HG02588 (cell line): ENCODE results near the gene RAET1E.
"Not testable (repeated sequence)": the region's sequence is repeated elsewhere in the genome, so short reads cannot be mapped to it uniquely, and the experiment has no call there.

Experiments used
- ATAC-seq: cut with Tn5 transposase; IDR thresholded peaks from one replicate; pipeline ENCODE4 v1.9.1; 2021; ENCODE audit warnings: mild to moderate bottlenecking, moderate library complexity; ENCODE audit not compliant: unreplicated experiment

Gene RAET1E, protein sequence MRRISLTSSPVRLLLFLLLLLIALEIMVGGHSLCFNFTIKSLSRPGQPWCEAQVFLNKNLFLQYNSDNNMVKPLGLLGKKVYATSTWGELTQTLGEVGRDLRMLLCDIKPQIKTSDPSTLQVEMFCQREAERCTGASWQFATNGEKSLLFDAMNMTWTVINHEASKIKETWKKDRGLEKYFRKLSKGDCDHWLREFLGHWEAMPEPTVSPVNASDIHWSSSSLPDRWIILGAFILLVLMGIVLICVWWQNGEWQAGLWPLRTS

DNA sequence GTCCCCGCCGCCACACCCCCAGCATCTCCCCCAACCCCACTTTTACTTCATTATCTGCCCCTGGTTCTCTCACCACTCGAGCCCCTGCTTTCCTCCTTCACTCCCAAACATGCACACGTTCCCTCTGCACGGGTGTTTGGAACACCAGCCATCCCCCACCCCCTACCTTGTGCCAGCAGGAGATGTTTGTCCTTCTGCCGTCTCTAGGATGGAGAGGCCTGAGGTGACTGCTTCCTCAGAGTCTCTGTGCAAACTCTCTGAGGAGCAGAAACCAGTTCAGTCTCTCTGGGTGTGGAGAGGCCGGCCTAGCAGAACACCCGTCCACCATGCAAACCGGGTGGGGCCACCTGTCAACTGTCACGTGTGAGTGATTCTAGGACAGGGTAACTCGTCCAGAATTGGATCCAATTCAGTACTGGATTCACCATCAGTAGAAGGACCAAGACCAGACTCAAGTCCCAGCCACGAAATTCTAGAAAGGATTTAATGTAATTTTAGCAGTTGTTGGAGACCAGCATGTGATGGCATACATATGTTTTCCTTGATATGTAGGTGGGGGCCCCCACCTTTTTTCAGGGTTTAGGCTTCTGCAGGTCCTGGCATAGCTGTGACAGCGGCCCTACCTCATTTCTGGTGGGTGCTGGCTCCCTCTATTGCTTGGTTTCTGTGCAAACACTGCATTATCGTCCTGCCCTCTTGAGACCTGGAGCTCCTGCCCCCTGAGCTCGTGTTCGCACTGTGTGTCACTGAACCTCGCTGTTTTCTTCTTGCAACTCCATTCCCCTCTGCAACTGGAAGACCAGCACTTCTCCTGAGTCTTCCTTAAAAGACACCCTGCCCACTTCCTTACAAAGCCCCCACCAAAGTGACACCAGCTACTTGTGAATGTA is at the start of gene RAET1E:
RAET1E (minus strand) TSS at position 259 of the 890 bp plus-strand sequence. CDS start 7,212 bp downstream, outside the sequence.
- no peak for ATAC-seq

DNA sequence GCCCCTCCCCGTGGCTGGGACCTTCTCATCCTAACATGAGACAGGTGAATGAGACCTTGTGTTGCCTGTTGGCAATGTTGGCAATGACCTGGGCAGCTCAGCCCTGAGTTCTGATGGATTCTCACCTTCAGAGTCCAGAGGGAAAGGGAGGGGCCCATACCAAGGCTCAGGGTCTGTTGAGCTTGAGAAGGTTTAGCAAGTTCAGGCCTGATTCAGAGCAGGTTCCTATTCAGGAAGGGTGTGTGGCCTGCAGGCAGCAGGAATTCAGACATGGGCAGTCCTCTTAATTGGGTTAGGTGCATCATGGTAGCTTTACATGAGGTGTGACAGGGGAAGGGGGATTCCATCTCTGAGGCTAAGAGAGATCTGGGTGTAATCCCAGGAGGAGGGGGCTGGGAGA is 49.6 kb upstream of the RAET1E start:
- not testable (repeated sequence) for ATAC-seq

DNA sequence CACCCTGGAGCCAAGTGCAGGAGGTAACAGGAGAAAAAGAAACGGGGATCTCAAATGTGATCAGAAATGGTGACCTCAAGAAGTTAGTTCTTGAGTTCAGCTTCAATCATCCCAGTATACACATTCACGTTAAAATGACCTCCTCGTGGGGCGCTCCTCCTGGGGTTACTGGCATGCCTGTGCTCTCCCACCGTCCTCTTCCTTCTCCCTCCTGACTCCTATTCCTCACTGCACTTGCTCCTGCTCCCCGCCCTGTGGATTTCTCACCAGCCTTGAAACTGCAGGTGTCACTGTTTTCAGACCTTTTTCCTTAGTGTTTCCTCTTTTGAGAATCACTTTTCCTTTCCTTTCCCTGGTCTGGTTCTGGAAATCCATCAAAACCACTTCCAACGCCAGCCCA is 48.7 kb upstream of the RAET1E start:
- ATAC-seq = not testable (repeated sequence)

- ATAC-seq = not testable (repeated sequence)
Measured at GRCh38 chr6:149945276-149945675, 47.4 kb upstream of the RAET1E start.

DNA sequence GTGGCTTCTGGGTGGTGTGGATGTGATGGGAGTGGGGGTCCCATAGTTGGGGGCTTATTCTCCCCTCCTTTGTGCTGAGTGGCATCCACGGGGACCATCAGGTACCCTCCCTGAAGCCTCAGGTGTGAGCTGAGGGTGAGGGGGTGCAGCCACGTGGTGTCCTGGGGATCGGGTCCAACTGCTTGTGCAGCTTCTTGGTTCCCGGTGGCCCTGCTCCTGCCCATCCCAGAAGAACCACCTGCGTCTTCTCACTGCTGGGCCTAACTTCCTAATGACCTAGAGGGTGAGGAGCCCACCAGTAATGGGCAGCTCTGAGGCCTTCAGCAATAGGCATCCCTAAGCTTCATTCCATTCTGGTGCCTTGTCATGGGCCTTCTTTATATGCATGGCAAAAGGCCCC is 45.4 kb upstream of the RAET1E start:
- ATAC-seq = not testable (repeated sequence)

DNA sequence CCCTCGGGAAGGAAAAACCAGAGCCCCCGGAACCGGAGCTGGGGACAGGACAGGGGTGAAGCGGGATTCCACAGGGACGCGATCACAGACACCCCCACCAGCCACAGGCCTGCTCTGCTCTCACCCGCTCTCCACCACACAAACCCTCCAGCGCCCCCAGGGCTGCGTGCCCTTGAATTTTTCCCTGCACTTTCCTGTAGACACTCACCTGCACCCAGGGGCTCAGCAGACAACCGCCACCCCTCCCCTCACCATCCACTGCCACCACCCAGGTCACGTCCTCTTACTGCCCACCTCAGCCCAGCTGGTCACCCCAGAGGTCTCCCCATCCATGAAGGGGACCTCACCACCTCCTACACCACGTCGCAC is 44.5 kb upstream of the RAET1E start:
- no peak for ATAC-seq

GRCh38 chr6:149941583-149942460 is 43.9 kb upstream of the RAET1E start, which contains the start of gene ULBP2:
TSS of gene ULBP2 (plus strand) at chr6:149942014. CDS start at chr6:149942073, 59 bp downstream.
- ATAC-seq = no peak

DNA sequence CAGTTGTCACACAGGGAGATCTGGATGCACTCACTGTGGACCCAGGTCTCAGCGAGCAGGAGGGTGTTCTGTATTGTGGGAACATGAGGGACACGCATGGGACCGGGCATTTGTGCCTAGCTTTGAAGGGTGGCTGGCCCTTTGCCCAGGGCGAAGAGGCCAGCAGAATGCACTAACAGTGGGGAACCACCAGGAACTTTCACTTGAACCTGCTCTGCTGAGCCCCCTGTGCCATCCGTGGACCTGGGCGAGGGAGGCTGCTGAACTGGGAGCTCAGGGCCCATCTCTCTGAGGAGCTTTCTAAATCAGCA is 42.7 kb upstream of the RAET1E start:
- ATAC-seq = no peak

DNA sequence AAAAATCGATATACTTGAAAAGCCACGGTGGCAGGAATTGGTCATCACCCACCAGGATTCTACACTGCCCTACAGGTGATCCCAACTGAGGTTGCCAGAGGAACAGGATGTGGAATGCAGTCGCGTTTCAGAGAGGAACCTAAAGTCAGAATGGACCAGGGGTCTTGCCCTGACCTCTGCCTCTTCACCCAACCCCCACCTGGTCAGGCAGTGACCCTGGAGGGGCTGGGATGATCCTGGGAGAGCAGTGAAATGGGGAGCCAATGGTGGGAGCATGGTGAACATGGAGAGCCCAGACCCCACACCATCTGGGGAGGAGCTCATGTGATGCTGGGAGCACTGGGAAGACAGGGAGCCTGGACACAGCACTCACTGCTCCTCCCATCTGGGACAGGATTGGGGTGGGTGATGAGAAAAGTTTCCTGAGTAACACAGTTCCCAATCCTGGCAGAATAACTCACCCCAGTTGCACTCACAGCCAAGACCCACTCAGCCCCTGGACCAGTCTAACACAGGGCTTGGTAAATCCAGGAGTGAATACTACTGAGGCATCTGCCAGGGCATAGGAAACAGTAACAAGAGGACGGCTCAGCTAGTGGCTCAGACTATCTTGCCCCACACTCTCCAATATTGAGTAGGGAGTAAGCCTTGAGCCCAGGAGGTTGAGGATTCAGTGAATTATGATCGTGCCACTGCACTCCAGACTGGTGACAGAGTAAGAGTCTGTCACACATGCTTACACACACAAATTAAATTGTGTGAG is 42.2 kb upstream of the RAET1E start:
- no peak for ATAC-seq

GRCh38 chr6:149939356-149939648 is 41.4 kb upstream of the RAET1E start:
- no peak for ATAC-seq

DNA sequence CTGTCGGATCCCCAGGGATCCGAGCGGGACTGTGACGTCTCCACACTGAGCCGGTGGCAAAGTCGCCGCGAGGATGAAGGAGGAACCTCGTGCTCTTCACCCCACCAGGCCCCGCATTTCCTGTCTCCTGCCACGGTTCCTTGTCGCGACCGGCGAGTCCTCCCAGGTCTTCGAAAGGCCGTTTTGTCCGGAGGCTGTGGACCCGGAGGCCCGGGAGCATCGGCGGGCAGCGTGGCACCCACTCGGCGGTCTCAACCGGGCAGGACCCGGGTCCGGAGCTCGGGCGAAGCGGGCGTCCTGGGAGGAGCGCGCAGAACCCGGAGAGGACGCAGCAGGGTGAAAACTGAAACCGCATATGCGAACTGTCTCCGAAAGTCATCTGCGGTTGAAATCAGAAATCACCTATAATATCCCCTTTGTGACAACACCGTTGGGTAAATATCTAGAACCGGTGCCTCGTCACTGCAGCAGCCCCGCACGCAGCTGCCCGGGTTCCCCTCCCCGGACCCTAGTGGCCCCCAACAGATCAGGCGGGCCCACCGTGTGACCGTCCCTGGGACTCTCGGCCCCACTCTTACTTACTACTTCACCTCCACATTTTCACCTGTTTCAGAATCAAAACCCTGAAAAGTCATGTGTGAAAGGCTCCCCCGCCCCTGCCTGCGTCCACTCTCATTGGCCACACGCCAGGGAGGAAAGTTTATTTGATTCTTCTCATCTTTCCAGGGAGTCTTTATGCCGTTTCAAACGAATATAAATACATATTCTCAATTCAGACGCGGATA is 40.9 kb upstream of the RAET1E start:
- ATAC-seq = peak; percentile 80

GRCh38 chr6:149938013-149938570 is 40.2 kb upstream of the RAET1E start:
- not testable (repeated sequence) for ATAC-seq

GRCh38 chr6:149936743-149937142 is 38.8 kb upstream of the RAET1E start:
- no peak for ATAC-seq

DNA sequence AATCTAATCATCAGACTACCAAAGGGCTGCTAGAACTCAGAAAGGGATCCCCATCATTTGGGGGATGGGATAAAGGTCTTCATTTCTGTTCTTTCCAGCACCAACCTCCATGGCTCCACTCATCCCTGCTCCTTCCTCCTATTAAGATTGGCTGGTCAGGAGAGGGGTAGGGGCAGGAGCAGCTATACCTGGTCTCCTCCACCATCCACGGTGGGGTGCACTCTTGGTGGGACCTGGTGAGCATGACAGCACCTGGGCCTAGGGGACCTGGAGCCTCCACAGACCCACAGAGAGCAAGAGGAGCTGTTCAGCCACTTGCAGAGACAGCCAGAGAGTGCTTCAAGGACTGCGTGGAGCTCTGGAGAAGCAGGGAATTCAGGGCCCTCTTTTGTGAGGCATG is 37.8 kb upstream of the RAET1E start:
- no peak for ATAC-seq

- no peak for ATAC-seq
Measured at GRCh38 chr6:149935246-149935645, 37.3 kb upstream of the RAET1E start.

- no peak for ATAC-seq
Measured at GRCh38 chr6:149934249-149935156, 36.6 kb upstream of the RAET1E start.

- ATAC-seq = no peak
Measured at GRCh38 chr6:149933461-149933860, 35.5 kb upstream of the RAET1E start.

DNA sequence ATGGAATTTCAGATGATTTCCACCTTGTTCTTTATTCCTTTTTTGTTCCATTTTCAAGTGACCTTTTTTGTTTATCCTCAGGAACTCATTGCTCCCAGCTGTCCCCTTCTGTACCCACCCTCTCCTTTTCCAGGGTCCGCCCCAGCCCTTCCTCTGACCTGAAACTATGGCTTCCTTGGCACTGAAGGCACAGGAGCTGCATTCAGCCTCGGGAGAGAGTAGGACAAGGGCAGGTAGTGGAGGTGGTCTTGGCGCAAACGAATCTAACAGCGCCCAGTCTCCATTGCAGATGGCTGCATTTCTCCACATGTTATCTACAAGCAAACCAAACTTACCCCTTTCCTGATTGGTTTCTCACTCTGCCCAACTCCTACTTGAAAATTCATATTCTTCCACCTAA is 35.1 kb upstream of the RAET1E start:
- ATAC-seq = no peak

- ATAC-seq = no peak
Measured at GRCh38 chr6:149931501-149931900, 33.6 kb upstream of the RAET1E start.
